A673 (cell line): ENCODE data around the gene EFNA5. TPM values are rescaled to one million over a fixed set of nuclear protein-coding genes. Genes with fewer than 3 reads are reported as not detected.

Source experiments
- BruUV-seq: library from RNA; stranded (reverse); fragments of 400-500 nt; replicated peaks from 2 replicates; lab custom pipeline; 2021; lab: Mats Ljungman, UMichigan
- CTCF ChIA-PET: fragments of 300-600 bp; sonication (Branson Sonifier 250); formaldehyde crosslinking; loops from one replicate; lab custom pipeline; 2022; ENCODE audit warnings: antibody characterized with exemption; lab: Charles Lee
- POLR2A ChIA-PET: fragments of 300-600 bp; sonication (Branson Sonifier 250); formaldehyde crosslinking; loops from one replicate; lab custom pipeline; 2022; ENCODE audit warnings: antibody characterized with exemption; ENCODE audit not compliant: low non-redundant PET; lab: Charles Lee
- DNase-seq: peaks from one replicate; pipeline ENCODE4 v3.0.0-alpha.2; 2015; ENCODE audit warnings: low spot score
- H3K27ac ChIP-seq: fragments of 200-600 bp; sonication (generic); 2 replicates; pipeline ENCODE4 v1.5.1; 2016; ENCODE audit warnings: mixed run types, low read depth, mild to moderate bottlenecking, mixed read lengths, antibody characterized with exemption, low read length; ENCODE audit not compliant: poor library complexity, severe bottlenecking
- H3K27me3 ChIP-seq: fragments of 200-600 bp; sonication (generic); replicated peaks from 2 replicates; pipeline ENCODE4 v1.6.1; 2017; ENCODE audit warnings: mixed run types, low read depth, mild to moderate bottlenecking, mixed read lengths, antibody characterized with exemption, low read length; ENCODE audit not compliant: insufficient read depth, poor library complexity
- H3K36me3 ChIP-seq: fragments of 200-600 bp; sonication (generic); 2 replicates; pipeline ENCODE4 v1.6.1; 2016; ENCODE audit warnings: mixed run types, mild to moderate bottlenecking, mixed read lengths, antibody characterized with exemption, low read length; ENCODE audit not compliant: insufficient read depth, poor library complexity, severe bottlenecking
- H3K4me1 ChIP-seq: fragments of 200-600 bp; sonication (generic); 2 replicates; pipeline ENCODE4 v1.6.1; 2017; ENCODE audit warnings: mixed run types, mild to moderate bottlenecking, mixed read lengths, antibody characterized with exemption, low read length; ENCODE audit not compliant: insufficient read depth, poor library complexity, severe bottlenecking
- H3K4me3 ChIP-seq: fragments of 200-600 bp; sonication (generic); 2 replicates; pipeline ENCODE4 v1.5.1; 2016; ENCODE audit warnings: low read depth, mixed run types, mild to moderate bottlenecking, mixed read lengths, low read length; ENCODE audit not compliant: poor library complexity, severe bottlenecking
- H3K9me3 ChIP-seq: fragments of 200-600 bp; sonication (generic); 2 replicates; pipeline ENCODE4 v1.6.1; 2016; ENCODE audit warnings: mixed run types, low read depth, mild to moderate bottlenecking, mixed read lengths, antibody characterized with exemption, low read length; ENCODE audit not compliant: poor library complexity, severe bottlenecking
- EZH2 ChIP-seq: fragments of 200-600 bp; sonication (generic); IDR thresholded peaks from 2 replicates; pipeline ENCODE4 v1.6.1; 2017; ENCODE audit warnings: borderline replicate concordance, low read depth, mild to moderate bottlenecking, mixed read lengths, antibody characterized with exemption, low read length; ENCODE audit not compliant: poor library complexity, severe bottlenecking
- intact Hi-C: fragments of 100-400 bp; cut with micrococcal nuclease; formaldehyde crosslinking; loops from one replicate; pipeline ENCODE4 v1.10.0; 2022; ENCODE audit not compliant: unreplicated experiment
- total RNA-seq: library from RNA; stranded (reverse); gene quantifications from 2 replicates; pipeline ENCODE4 v1.2.3, GENCODE V29; 2021
- TF ChIP-seq, protein P1 (sequence below): fragments of 300-800, 200-600 bp; sonication (generic); conservative IDR thresholded peaks from 2 replicates; pipeline ENCODE4 v1.5.1; 2017; ENCODE audit warnings: low read depth, mild to moderate bottlenecking, antibody characterized with exemption, low read length, moderate library complexity, mixed read lengths

EFNA5 gene
- total RNA-seq, 1 experiment from 2014 or later: 16.7 TPM

DNA sequence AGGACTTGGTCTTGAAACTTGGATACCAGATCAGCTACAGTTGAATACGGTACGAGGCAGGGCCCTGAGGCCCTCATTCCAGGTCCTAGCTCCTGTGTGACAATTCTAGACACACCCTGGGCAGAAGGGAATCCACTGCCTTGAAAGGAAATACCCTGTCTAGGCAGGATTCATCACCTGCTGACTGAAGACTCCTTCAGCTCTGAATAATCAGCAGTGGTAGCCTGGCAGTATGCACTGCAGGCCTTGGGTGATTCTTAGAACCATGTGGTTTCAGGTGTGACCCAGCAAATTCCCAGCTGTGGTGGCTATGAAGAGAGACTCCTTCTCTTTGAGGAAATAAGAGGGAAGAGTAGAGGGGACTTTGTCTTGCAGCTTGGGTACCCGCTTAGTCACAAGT is 17.2 kb upstream of the EFNA5 start:
- Histone ChIP-seq H3K9me3 (peaks cover 3% of the 10 kb centered on the region), H3K4me1 (no peaks in the 10 kb centered on the region), H3K4me3 (no peak overlapping the region), H3K27ac (no peak overlapping the region), H3K36me3 (no peaks in the 10 kb centered on the region), H3K27me3 (no peaks in the 10 kb centered on the region)
- intact Hi-C loops: no loop called here
- BruUV-seq: no TSS peak
- no peak for DNase-seq
- TF ChIP-seq EZH2: no peak
- TF ChIP-seq, protein P1, sequence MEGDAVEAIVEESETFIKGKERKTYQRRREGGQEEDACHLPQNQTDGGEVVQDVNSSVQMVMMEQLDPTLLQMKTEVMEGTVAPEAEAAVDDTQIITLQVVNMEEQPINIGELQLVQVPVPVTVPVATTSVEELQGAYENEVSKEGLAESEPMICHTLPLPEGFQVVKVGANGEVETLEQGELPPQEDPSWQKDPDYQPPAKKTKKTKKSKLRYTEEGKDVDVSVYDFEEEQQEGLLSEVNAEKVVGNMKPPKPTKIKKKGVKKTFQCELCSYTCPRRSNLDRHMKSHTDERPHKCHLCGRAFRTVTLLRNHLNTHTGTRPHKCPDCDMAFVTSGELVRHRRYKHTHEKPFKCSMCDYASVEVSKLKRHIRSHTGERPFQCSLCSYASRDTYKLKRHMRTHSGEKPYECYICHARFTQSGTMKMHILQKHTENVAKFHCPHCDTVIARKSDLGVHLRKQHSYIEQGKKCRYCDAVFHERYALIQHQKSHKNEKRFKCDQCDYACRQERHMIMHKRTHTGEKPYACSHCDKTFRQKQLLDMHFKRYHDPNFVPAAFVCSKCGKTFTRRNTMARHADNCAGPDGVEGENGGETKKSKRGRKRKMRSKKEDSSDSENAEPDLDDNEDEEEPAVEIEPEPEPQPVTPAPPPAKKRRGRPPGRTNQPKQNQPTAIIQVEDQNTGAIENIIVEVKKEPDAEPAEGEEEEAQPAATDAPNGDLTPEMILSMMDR: no peak
- ChIA-PET POLR2A (no interaction called here), CTCF (no interaction called here)

DNA sequence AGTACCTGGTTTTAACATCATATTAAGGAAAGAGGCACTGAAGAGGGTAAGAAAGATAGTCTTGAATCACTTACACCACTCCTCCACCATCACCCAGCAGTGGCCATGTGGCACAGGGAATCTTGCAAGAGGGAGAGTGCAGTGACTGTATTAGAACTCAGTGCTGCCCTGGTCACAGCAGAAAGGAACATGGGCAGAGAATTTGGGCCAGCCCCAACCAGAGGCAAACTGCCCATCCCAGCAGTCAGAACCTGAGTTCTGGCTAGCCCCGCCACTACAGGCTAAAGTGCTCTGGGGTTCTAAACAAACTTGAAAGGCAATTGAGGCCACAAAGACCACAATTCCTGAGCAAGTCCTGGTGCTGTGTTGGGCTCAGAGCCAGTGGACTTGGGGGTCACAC is 16.7 kb upstream of the EFNA5 start:
- intact Hi-C loops: no loop called here
- ChIA-PET CTCF (no interaction called here), POLR2A (no interaction called here)
- no peak for TF ChIP-seq EZH2
- TF ChIP-seq, protein P1: no peak
- BruUV-seq: no TSS peak
- no peaks in the 10 kb centered on the region for H3K4me1 ChIP-seq
- no peak for DNase-seq
- no peaks in the 10 kb centered on the region for H3K27me3 ChIP-seq
- no peak overlapping the region for H3K4me3 ChIP-seq
- H3K36me3 ChIP-seq: no peaks in the 10 kb centered on the region
- H3K27ac ChIP-seq: no peak overlapping the region
- peaks cover 3% of the 10 kb centered on the region for H3K9me3 ChIP-seq

DNA sequence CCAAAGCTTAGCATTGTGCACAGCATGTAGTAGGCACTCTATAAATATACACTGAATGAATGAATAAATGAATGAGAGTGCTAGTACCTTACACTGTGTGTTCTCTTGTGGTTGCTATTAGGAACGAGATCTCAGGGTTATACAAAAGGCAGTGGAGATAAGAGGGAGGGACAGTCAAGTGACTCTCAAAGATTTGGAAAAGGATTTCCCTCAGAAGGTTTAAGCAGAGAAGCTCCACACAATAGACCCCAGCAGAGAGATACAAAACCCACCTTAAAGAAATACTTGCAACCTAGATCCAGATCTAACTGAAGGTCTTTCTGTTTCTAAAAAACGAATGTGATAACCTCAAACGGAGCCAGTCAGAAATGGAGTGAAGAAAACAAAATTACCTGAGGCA is 11.8 kb upstream of the EFNA5 start:
- no TSS peak for BruUV-seq
- H3K4me1 ChIP-seq: no peaks in the 10 kb centered on the region
- no peaks in the 10 kb centered on the region for H3K36me3 ChIP-seq
- no peaks in the 10 kb centered on the region for H3K27me3 ChIP-seq
- TF ChIP-seq EZH2: no peak
- TF ChIP-seq, protein P1: no peak
- POLR2A ChIA-PET: no interaction called here
- no peak for DNase-seq
- no peak overlapping the region for H3K4me3 ChIP-seq
- intact Hi-C loops: no loop called here
- CTCF ChIA-PET: no interaction called here
- H3K27ac ChIP-seq: no peak overlapping the region
- no peaks in the 10 kb centered on the region for H3K9me3 ChIP-seq
